ENCODE results near the gene SIPA1L3.

SIPA1L3 gene

GRCh38 chr19:38193445-38193844, 286.4 kb downstream of the SIPA1L3 start:
- DNase-seq (ENCODE audit: low read depth), result no peak

GRCh38 chr19:38194061-38194701, 287.2 kb downstream of the SIPA1L3 start:
- no peak for DNase-seq (ENCODE audit: low read depth)

GRCh38 chr19:38195237-38195636, 288.2 kb downstream of the SIPA1L3 start:
- no peak for DNase-seq (ENCODE audit: low read depth)

GRCh38 chr19:38196245-38196837, 289.3 kb downstream of the SIPA1L3 start:
- no peak for DNase-seq (ENCODE audit: low read depth)

- DNase-seq (ENCODE audit: low read depth), result no peak
Observed at GRCh38 chr19:38196948-38197656, 290.1 kb downstream of the SIPA1L3 start.

GRCh38 chr19:38197937-38198704, 291.1 kb downstream of the SIPA1L3 start:
- DNase-seq (ENCODE audit: low read depth), result no peak

- no peak for DNase-seq (ENCODE audit: low read depth)
Observed at GRCh38 chr19:38199340-38199739, 292.3 kb downstream of the SIPA1L3 start.

GRCh38 chr19:38201731-38202130, 294.7 kb downstream of the SIPA1L3 start:
- DNase-seq (ENCODE audit: low read depth), result no peak

GRCh38 chr19:38202504-38202903, 295.5 kb downstream of the SIPA1L3 start:
- DNase-seq (ENCODE audit: low read depth), result no peak

GRCh38 chr19:38203197-38203596, 296.2 kb downstream of the SIPA1L3 start:
- no peak for DNase-seq (ENCODE audit: low read depth)

GRCh38 chr19:38204096-38204495, 297.1 kb downstream of the SIPA1L3 start:
- no peak for DNase-seq (ENCODE audit: low read depth)

- no peak for DNase-seq (ENCODE audit: low read depth)
Observed at GRCh38 chr19:38204728-38205127, 297.7 kb downstream of the SIPA1L3 start.

- no peak for DNase-seq (ENCODE audit: low read depth)
Observed at GRCh38 chr19:38206006-38206745, 299.2 kb downstream of the SIPA1L3 start.

GRCh38 chr19:38206928-38207327, 299.9 kb downstream of the SIPA1L3 start:
- DNase-seq (ENCODE audit: low read depth), result no peak

- no peak for DNase-seq (ENCODE audit: low read depth)
Observed at GRCh38 chr19:38207543-38207942, 300.5 kb downstream of the SIPA1L3 start.

- no peak for DNase-seq (ENCODE audit: low read depth)
Observed at GRCh38 chr19:38208571-38208970, 301.6 kb downstream of the SIPA1L3 start.

GRCh38 chr19:38209152-38209551, 302.1 kb downstream of the SIPA1L3 start:
- DNase-seq (ENCODE audit: low read depth), result no peak

GRCh38 chr19:38209671-38210457, 302.9 kb downstream of the SIPA1L3 start:
- peak; percentile 61 for DNase-seq (ENCODE audit: low read depth)

GRCh38 chr19:38210458-38210987, 303.5 kb downstream of the SIPA1L3 start:
- DNase-seq (ENCODE audit: low read depth), result peak; percentile 26

- DNase-seq (ENCODE audit: low read depth), result no peak
Observed at GRCh38 chr19:38211151-38211591, 304.2 kb downstream of the SIPA1L3 start.

GRCh38 chr19:38211766-38212165, 304.8 kb downstream of the SIPA1L3 start:
- no peak for DNase-seq (ENCODE audit: low read depth)
